NCI-H1417 treated with DMSO at 0.1 percent for 48 hours (cell line): ENCODE data around the gene ITIH4.

ENCODE experiments used
- DNase-seq: peaks from one replicate; lab custom pipeline; 2025; lab: John Stamatoyannopoulos, UW

ITIH4 gene

GRCh38 chr3:52848617-52849016, 18.1 kb upstream of the ITIH4 start:
- DNase-seq: no peak

DNA sequence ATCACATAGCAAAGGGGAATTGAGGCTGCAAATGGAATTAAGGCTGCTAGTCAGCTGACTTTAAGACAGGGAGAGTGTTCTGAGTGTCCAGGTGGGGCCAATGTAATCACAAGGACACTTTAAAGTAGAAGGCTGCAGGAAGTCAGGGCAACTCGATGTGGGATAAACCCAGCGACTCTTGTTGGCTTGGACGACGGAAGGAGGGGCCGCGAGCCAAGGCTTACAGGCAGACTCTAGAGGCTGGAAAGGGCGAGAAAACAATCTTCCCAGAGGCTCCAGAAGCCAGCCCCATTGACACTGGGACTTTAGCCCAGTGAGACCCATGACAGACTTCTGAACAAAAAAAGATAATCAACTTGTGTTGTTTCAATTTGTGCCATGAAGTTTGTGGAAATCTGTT, 17.3 kb upstream of the ITIH4 start:
- DNase-seq: no peak

GRCh38 chr3:52847241-52847640, 16.8 kb upstream of the ITIH4 start:
- no peak for DNase-seq

GRCh38 chr3:52846432-52846965, 16.0 kb upstream of the ITIH4 start:
- DNase-seq: no peak

DNA sequence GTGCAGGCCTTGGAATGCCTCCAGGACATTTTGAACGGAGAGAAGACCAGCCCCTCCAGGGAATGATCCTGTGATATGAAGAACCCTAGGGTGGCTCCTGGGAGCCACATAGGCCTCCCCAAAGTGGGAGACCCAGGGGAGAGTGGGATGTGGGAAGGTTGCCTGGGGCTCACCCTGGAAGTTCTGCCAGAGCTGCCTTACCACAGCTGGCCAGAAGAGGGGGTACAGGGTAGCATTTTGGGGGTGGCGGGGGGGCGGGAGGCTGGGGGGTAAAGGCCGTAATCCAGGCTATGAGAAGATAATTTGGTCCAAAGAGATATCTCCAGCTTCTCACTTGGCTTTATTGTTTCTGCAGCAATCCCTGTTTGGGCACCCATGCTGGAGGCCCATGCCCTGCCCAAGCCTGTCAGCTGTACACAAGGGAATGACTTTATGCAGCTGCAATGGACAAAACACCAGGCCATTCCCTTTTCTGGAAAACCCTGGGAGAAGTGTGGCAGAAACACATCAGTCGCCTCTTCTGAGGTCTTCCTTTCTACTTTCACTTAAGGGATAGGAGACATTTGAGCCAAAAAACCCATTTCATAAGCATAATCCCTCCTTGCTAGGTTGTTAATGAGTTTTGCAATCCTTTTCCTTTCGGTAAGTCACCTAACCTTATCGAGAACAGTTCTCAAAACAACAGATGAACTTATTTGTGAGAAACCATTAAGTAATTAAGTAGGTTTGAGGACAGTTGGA, 15.4 kb upstream of the ITIH4 start:
- no peak for DNase-seq

GRCh38 chr3:52845157-52845556, 14.7 kb upstream of the ITIH4 start:
- DNase-seq: no peak

- DNase-seq: no peak
Observed at GRCh38 chr3:52844290-52844975, 14.0 kb upstream of the ITIH4 start.

DNA sequence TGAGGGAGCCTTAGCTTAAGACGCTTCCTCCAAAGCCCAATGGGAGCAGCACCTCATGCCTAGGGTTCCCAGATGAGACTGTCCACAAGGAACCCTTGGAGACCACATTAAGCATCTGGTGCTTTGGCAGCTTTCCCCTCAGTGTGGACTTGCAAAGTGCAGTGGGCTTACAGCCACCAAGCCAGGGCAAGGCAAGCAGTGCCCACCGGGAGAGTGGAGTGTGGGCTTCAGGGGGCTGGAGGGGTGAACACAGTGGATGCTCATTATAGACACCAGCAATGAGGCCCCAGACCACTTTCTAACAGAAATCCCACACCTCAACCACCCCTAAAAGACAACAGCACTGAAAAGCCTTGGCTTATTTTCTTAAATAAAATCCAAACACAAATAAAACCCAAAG, 13.4 kb upstream of the ITIH4 start:
- DNase-seq: no peak

- no peak for DNase-seq
Observed at GRCh38 chr3:52843108-52843865, 12.8 kb upstream of the ITIH4 start.

DNA sequence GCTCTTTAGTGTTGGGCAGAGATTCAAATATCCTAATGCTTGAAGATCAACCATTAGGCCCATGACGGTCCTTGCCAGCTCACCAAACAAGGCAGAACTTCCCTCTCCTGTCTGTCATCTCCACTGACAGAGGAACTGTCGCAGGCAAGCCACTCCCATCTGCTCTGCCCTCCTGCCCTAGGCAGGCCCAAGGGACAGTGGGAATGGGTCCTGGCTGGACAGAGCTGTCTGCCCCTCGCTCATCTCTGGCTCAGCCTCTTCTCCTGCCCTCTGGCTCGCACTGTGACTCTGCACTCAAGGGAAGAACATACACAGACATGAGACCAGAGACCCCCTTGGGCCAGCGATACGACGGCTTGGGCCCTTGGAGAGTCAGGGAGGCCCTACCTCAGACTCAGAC, 12.0 kb upstream of the ITIH4 start:
- DNase-seq: no peak

- DNase-seq: no peak
Observed at GRCh38 chr3:52841981-52842340, 11.5 kb upstream of the ITIH4 start.

- DNase-seq: no peak
Observed at GRCh38 chr3:52841211-52841980, 10.9 kb upstream of the ITIH4 start.

GRCh38 chr3:52839892-52840545, 9.5 kb upstream of the ITIH4 start:
- no peak for DNase-seq

- DNase-seq: no peak
Observed at GRCh38 chr3:52839268-52839575, 8.8 kb upstream of the ITIH4 start.

- no peak for DNase-seq
Observed at GRCh38 chr3:52838561-52839267, 8.2 kb upstream of the ITIH4 start.

DNA sequence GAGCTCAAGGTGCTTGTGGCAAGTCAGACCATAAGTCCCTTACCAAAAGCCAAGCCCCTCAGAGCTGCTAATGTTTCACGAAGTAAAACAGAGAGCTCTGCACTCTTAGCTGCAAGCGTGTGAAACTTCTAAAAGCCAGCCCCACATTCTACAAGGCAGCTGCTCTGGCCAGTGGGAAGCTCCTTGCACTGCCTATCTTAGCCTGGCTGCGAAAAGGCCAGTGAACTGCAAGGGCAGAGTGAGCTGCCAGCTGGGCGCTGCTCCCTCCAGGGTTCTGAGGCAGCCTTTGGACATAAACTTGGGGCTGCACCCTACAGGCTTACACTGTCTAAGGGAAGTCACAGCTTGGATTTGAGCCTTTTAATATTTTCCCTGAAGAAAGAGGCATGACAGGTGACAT, 6.5 kb upstream of the ITIH4 start:
- no peak for DNase-seq

DNA sequence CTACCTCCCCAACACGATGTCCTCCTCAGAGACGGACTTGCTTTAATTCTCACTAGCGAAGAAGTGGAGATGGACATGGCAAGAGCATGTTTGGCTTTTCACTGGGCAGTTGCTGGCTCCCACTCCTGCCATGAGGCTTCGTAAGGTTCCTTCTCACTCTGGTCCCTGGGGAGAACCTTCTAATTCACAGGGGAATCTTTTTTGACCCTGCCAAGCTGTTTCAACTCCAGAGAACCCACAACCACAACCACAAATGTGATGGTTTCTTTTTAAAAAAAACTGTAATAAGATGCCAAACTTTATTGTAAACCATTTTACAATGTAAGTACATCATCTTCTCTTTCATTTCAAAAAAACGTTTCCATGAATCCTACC, 6.0 kb upstream of the ITIH4 start:
- DNase-seq: no peak

DNA sequence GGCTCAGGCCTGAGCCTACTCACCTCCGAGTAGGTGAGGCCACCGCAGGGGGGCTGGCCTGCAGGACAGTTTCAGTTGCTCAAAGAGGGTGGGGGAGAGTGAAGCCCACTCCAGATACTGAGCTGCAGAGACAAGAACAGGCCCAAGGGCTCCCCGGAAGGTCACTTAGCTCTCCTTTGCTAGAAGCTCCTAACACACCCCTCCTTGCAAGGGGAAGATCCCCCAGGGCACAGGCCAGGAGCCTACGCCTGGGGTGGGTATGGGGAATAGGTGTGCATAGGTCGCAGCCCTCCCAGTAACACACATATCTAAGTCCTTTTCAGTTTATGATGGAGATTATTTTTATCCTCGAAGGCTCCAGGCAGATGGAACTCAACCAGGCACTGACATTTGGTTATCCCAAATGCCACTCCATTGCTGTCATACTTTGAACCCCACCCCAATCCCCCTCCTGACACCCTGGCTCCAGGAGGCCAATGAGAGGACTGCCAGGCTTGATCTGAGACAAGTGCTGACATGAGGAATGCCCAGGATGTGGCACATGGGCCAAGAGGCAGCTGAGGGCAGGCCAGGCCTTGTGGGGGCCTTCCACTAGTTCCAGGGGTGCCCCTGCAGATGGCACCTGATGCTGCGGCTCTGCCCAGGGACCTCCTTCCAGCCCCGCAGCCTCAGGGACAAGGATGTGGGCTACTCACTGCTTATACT, 5.4 kb upstream of the ITIH4 start:
- no peak for DNase-seq

- DNase-seq: no peak
Observed at GRCh38 chr3:52834871-52835501, 4.5 kb upstream of the ITIH4 start, which contains the start of gene MUSTN1. Gene MUSTN1, minus strand, starts transcription at chr3:52835019. Its CDS starts 71 bp downstream, at chr3:52834948.

GRCh38 chr3:52833202-52833601, 2.7 kb upstream of the ITIH4 start:
- no peak for DNase-seq
